Mucosa of stomach (tissue), 1 donor: ENCODE results near the gene TREX2.
"Not testable (repeated sequence)": the region's sequence is repeated elsewhere in the genome, so short reads cannot be mapped to it uniquely, and the experiment has no call there.

ENCODE experiments used
- H3K27me3 ChIP-seq: one replicate; pipeline ENCODE4 v1.7.0; 2013; ENCODE audit warnings: mild to moderate bottlenecking, low read length; ENCODE audit not compliant: control insufficient read depth, insufficient read depth
- H3K36me3 ChIP-seq: one replicate; pipeline ENCODE4 v1.7.0; 2013; ENCODE audit warnings: low read length; ENCODE audit not compliant: control insufficient read depth, insufficient read depth
- H3K4me1 ChIP-seq: one replicate; pipeline ENCODE4 v1.7.0; 2013; ENCODE audit warnings: mild to moderate bottlenecking, low read length; ENCODE audit not compliant: control insufficient read depth, insufficient read depth
- H3K4me3 ChIP-seq: one replicate; pipeline ENCODE4 v1.7.0; 2013; ENCODE audit warnings: low read length
- H3K9ac ChIP-seq: one replicate; pipeline ENCODE4 v1.7.0; 2013; ENCODE audit warnings: mild to moderate bottlenecking, low read length, moderate library complexity
- H3K9me3 ChIP-seq: one replicate; pipeline ENCODE4 v1.7.0; 2013; ENCODE audit warnings: mild to moderate bottlenecking, low read length, moderate library complexity; ENCODE audit not compliant: control insufficient read depth
- donor health status: Pancreatic carcinoma.

TREX2 gene

DNA sequence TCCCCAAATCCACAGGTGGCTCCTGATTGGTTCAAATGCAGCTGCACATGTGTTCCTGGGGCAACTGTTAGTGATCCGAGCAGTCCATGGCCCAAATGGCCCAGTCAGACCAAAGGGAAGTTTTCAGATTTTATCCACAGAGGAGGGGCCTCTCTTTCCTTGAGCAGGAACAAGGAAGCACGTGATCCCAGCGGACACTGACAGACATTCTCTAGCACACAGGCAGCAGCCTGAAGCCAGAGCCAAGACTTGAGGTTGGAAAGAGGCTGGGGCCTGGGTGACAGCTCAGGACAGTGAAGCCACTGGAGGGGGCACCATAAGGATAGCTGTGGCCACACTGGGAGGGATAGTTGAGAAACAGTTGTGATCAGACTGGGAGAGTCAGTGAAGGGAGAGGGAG is 38.1 kb downstream of the TREX2 start:
- peaks cover 7% of the 10 kb centered on the region for H3K27me3 ChIP-seq

GRCh38 chrX:153406903-153407302 is 39.0 kb downstream of the TREX2 start:
- Histone ChIP-seq H3K27me3 (peaks cover 2% of the 10 kb centered on the region), H3K4me3 (no peak overlapping the region), H3K36me3 (no peaks in the 10 kb centered on the region), H3K9ac (no peak overlapping the region), H3K4me1 (no peaks in the 10 kb centered on the region), H3K9me3 (no peaks in the 10 kb centered on the region)

More for the DNA sequence above, 38.1 kb downstream of the TREX2 start:
- no peaks in the 10 kb centered on the region for H3K36me3 ChIP-seq
- H3K4me3 ChIP-seq: no peak overlapping the region
- no peak overlapping the region for H3K9ac ChIP-seq
- no peaks in the 10 kb centered on the region for H3K4me1 ChIP-seq
- no peaks in the 10 kb centered on the region for H3K9me3 ChIP-seq

- no peaks in the 10 kb centered on the region for H3K4me1 ChIP-seq
- H3K36me3 ChIP-seq: no peaks in the 10 kb centered on the region
- H3K27me3 ChIP-seq: no peaks in the 10 kb centered on the region
- no peak overlapping the region for H3K9ac ChIP-seq
- H3K9me3 ChIP-seq: no peaks in the 10 kb centered on the region
- no peak overlapping the region for H3K4me3 ChIP-seq
Observed at GRCh38 chrX:153406011-153406410, 39.8 kb downstream of the TREX2 start.

- no peaks in the 10 kb centered on the region for H3K36me3 ChIP-seq
- no peak overlapping the region for H3K4me3 ChIP-seq
- no peaks in the 10 kb centered on the region for H3K9me3 ChIP-seq
- no peaks in the 10 kb centered on the region for H3K4me1 ChIP-seq
- no peaks in the 10 kb centered on the region for H3K27me3 ChIP-seq
- H3K9ac ChIP-seq: no peak overlapping the region
Observed at GRCh38 chrX:153405426-153405825, 40.4 kb downstream of the TREX2 start.

DNA sequence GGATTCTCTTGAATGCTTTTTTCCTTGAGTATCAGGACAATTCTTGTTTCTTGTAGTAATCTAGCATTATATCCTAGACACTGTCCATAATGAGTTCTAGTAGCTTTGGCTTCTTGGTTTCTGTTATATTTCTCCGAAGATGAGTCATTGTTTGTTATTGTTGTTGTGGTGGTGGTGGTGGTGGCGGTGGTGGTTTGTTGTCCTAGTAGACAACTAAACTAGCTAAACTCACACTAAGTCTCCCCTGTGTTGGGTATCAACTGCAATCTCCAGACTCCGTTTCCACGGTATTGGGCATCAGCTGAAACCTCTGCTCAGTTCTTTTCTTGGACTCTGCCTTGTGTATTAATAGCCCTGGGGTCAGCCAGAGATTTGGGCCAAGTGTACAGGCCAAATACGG is 41.5 kb downstream of the TREX2 start:
- H3K36me3 ChIP-seq, H3K4me1 ChIP-seq, H3K9ac ChIP-seq, H3K9me3 ChIP-seq, H3K4me3 ChIP-seq, H3K27me3 ChIP-seq: not testable (repeated sequence)

DNA sequence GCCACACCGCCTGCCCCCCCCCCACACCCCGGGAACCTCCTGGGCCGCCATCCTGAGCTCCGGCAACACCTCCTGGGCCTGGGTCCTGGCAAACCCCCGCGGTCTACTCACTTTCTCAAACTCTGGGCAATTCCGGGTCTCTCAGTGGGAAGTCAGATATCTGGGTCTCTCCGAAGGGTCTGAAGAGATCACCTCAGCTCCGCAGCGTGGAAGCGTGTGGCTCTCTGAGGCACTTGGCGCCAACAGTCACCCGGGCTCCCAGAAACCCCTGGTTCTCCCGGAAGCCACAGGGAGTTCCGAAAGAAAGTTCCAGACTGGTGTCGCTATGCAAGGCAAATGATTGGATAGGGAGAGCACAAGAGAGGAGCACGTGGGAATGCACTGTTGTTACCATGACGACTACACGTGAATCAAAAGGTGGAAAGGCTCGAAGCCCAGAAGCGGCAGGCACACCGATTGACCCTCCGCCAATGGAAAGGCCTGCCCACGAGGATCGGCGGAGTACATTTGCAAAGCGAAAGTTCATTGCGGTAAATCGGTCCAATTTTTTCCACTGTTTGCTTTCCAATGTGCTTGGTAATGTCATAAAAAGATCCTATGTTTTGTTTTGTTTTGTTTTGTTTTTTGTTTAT is 44.6 kb downstream of the TREX2 start, which contains the start of gene PNMA6E:
Gene PNMA6E (minus strand): TSS at position 218 of the 632 bp plus-strand sequence. CDS start 2,501 bp downstream, outside the sequence.
- H3K9ac ChIP-seq: no peak within 1 kb of the TSS
- no peaks in the 10 kb centered on the region for H3K36me3 ChIP-seq
- H3K27me3 ChIP-seq: no peaks in the 10 kb centered on the region
- no peaks in the 10 kb centered on the region for H3K9me3 ChIP-seq
- no peaks in the 10 kb centered on the region for H3K4me1 ChIP-seq
- H3K4me3 ChIP-seq: no peak within 1 kb of the TSS

- Histone ChIP-seq H3K27me3 (no peaks in the 10 kb centered on the region), H3K4me1 (no peaks in the 10 kb centered on the region), H3K36me3 (no peaks in the 10 kb centered on the region), H3K9me3 (no peaks in the 10 kb centered on the region), H3K9ac (no peak overlapping the region), H3K4me3 (no peak overlapping the region)
Observed at GRCh38 chrX:153400146-153401132, 45.4 kb downstream of the TREX2 start.

- H3K9ac ChIP-seq: no peak overlapping the region
- H3K4me1 ChIP-seq: no peaks in the 10 kb centered on the region
- no peaks in the 10 kb centered on the region for H3K9me3 ChIP-seq
- H3K36me3 ChIP-seq: no peaks in the 10 kb centered on the region
- no peak overlapping the region for H3K4me3 ChIP-seq
- H3K27me3 ChIP-seq: no peaks in the 10 kb centered on the region
Observed at GRCh38 chrX:153398275-153398960, 47.4 kb downstream of the TREX2 start.

DNA sequence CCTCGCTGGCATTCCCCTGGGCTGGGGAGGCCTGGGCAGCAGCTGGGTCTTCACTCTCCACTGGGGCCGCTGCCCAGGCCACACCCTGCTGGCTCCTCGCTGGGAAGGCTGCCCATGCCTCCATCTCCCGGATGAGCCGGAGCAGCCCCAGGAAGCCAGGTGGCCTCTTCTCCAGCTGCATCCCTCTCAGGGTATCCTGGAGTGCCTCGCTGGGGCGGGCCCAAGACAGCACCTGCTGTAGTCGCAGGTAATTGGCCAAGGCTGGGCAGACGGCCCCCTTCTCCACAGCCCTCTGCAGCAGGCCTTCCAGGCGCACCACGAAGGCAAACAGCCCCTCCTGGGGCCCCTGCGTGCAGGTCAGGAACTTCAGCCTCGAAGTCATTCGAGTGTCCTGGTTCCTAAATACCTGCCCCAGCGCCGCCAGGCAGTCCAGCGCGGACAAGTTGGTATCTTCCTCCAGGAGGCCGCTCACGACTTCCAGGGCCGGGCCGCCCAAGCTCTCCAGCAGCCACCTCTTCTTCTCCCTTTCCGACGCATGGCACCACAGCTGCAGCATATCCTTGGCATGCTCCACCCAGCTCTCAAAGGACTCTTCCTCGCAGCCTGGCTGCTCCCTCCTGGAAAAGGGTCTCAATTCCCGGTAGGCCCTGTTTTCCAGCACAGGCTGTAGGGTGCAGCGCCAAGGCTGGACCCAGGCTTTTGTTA is 48.4 kb downstream of the TREX2 start:
- no peaks in the 10 kb centered on the region for H3K27me3 ChIP-seq
- no peak overlapping the region for H3K9ac ChIP-seq
- no peak overlapping the region for H3K4me3 ChIP-seq
- no peaks in the 10 kb centered on the region for H3K4me1 ChIP-seq
- H3K9me3 ChIP-seq: no peaks in the 10 kb centered on the region
- H3K36me3 ChIP-seq: no peaks in the 10 kb centered on the region

DNA sequence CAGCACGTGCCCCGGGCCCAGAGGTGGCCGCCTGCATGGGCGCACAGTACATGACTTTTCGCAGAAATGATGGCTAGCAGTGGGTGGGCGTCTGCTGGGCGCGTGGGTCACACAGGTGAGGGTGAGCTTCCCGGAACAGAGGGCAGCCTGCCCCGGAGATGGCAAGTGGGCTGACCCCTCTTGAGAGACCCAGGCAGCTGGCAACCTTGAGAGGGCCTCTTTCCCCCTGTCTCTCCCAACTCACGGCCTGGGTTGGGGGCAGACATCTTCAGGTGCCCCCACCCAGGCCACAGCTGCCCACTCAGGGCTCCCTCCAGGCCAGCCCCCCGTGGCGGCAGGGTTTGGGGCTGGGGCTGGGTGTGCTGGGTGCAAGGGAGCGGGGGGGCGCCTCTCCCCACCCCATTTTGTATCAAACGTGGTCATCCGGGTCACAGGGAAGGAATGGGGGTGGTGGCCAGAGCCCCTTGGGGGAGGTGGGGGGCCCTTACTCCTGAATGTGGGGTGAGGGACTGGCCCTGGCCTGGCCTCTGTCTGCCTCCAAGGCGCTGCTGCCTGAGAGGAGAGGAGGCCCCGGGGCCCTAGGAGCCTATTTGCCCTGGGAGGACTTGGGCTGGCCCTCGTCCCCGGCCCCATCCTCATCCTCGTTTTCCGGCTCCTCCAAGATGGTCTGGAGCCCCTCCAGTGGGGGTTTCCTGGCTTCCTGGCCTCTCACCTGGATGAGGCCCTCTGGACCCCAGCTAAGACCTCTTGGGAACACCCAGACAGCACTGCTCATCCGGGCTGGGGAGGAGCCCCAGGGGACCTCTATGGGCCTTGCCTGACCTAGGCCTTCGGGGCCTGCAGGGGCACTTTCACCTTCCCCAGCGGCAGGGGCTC is 49.3 kb downstream of the TREX2 start:
- Histone ChIP-seq H3K9me3 (no peaks in the 10 kb centered on the region), H3K27me3 (no peaks in the 10 kb centered on the region), H3K4me1 (no peaks in the 10 kb centered on the region), H3K9ac (no peak overlapping the region), H3K36me3 (no peaks in the 10 kb centered on the region), H3K4me3 (no peak overlapping the region)
